Activated CD8-positive, alpha-beta T cell treated with anti-CD3 and anti-CD28 coated beads for 36 hours (primary cell): ENCODE data around the gene DENND11. TPM values are rescaled to one million over a fixed set of nuclear protein-coding genes. Genes with fewer than 3 reads are reported as not detected.

ENCODE experiments used
- ATAC-seq: fragments of 200-7000 bp; cut with Tn5 transposase; one replicate; pipeline ENCODE4 v1.10.0; 2021; ENCODE audit warnings: mild to moderate bottlenecking, moderate library complexity
- CTCF ChIA-PET: fragments of 350-600 bp; sonication (Branson Sonifier 250); formaldehyde crosslinking; loops from one replicate; lab custom pipeline; 2021; ENCODE audit warnings: antibody characterized with exemption; lab: Charles Lee
- POLR2A ChIA-PET: fragments of 350-600 bp; sonication (Branson Sonifier 250); formaldehyde crosslinking; loops from one replicate; lab custom pipeline; 2021; ENCODE audit warnings: antibody characterized with exemption; lab: Charles Lee
- DNase-seq: peaks from one replicate; pipeline ENCODE4 v3.0.0-alpha.2; 2020
- H3K27ac Mint-ChIP-seq: one replicate; pipeline ENCODE4 v1.8.0; 2021; ENCODE audit warnings: mild to moderate bottlenecking, mixed read lengths
- H3K27me3 Mint-ChIP-seq: one replicate; pipeline ENCODE4 v1.8.0; 2021; ENCODE audit warnings: mixed read lengths
- H3K36me3 Mint-ChIP-seq: one replicate; pipeline ENCODE4 v1.8.0; 2021; ENCODE audit warnings: low read depth, mixed read lengths
- H3K4me1 Mint-ChIP-seq: one replicate; pipeline ENCODE4 v1.8.0; 2021; ENCODE audit warnings: low read depth, mixed read lengths
- H3K4me3 Mint-ChIP-seq: one replicate; pipeline ENCODE4 v1.8.0; 2021; ENCODE audit warnings: mild to moderate bottlenecking, moderate library complexity, mixed read lengths
- H3K9me3 Mint-ChIP-seq: one replicate; pipeline ENCODE4 v1.8.0; 2021; ENCODE audit warnings: mixed read lengths
- intact Hi-C: fragments of 100-400 bp; cut with micrococcal nuclease; formaldehyde crosslinking; loops from one replicate; pipeline ENCODE4 v1.10.0; 2022
- total RNA-seq, 2 experiments: library from RNA; stranded (reverse); gene quantifications; one replicate each; pipeline ENCODE4 v1.2.3, GENCODE V29; 2021
- TF ChIP-seq, protein P1 (sequence below): fragments of 200-600 bp; IDR thresholded peaks from one replicate; pipeline ENCODE4 v1.8.0; 2022; ENCODE audit warnings: antibody characterized with exemption, mild to moderate bottlenecking

DENND11 gene
- total RNA-seq, 2 experiments from 2014 or later: 28.6 to 32.2 TPM

DNA sequence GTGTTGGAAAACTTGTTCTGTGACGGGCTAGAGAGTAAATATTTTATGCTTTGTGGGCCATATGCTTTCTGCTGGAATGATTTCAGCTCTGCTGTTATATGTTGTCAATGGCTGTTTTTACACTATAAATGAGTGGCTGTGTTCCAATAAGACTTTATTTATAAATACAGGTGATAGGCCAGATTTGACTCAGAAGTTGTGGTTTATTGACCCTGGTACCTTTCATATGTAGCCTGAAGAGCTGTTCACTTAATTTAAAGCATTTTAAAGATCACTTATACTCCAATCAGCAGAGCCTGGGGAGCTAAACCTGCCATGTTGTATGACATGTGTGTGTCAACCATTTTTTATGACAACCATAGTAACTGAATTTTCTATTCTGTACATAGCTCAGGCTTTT lies 27.1 kb upstream of the DENND11 start:
- Mint-ChIP-seq H3K36me3 (no peaks in the 10 kb centered on the region), H3K4me1 (peaks cover 2% of the 10 kb centered on the region), H3K27me3 (no peaks in the 10 kb centered on the region), H3K9me3 (no peaks in the 10 kb centered on the region), H3K4me3 (no peak overlapping the region), H3K27ac (no peak overlapping the region)
- CTCF ChIA-PET: interaction anchor here (1.0 to 3.8 kb wide), 2 partner anchors 9 to 13 kb away, joined by 3 to 17 read pairs; partner anchors contain the start of gene SSBP1
- intact Hi-C loops: no loop called here
- TF ChIP-seq, protein P1, sequence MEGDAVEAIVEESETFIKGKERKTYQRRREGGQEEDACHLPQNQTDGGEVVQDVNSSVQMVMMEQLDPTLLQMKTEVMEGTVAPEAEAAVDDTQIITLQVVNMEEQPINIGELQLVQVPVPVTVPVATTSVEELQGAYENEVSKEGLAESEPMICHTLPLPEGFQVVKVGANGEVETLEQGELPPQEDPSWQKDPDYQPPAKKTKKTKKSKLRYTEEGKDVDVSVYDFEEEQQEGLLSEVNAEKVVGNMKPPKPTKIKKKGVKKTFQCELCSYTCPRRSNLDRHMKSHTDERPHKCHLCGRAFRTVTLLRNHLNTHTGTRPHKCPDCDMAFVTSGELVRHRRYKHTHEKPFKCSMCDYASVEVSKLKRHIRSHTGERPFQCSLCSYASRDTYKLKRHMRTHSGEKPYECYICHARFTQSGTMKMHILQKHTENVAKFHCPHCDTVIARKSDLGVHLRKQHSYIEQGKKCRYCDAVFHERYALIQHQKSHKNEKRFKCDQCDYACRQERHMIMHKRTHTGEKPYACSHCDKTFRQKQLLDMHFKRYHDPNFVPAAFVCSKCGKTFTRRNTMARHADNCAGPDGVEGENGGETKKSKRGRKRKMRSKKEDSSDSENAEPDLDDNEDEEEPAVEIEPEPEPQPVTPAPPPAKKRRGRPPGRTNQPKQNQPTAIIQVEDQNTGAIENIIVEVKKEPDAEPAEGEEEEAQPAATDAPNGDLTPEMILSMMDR: no peak
- ATAC-seq (no peak), DNase-seq (no peak)
- POLR2A ChIA-PET: no interaction called here

DNA sequence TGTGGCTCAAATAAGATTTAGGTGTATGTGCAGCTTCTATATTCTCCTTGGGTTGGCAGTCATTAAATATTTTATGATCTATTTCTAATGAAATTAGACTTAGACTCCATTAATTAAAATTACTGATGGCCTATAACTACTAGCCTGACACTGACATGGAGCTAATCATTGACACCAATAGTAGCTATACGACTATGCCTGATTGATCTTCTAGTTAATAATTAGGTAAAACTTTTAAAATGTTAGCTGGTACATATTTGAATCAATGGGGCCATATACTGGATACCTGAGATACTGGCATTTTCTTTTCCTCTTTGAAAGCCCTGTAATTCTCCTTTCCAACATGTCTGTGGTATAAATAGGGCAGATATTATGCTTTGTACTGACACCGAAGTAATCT lies 20.6 kb upstream of the DENND11 start:
- no peak overlapping the region for H3K4me3 Mint-ChIP-seq
- H3K9me3 Mint-ChIP-seq: no peaks in the 10 kb centered on the region
- ChIA-PET POLR2A (interaction anchor here (1.8 kb wide), 1 partner anchor 15 kb away, joined by 8 read pairs; the partner anchor contains the start of gene SSBP1), CTCF (interaction anchor here (1.9 to 5.5 kb wide), 2 partner anchors 11 to 15 kb away, joined by 7 to 35 read pairs; partner anchors contain the start of gene SSBP1)
- intact Hi-C loops: no loop called here
- H3K36me3 Mint-ChIP-seq: no peaks in the 10 kb centered on the region
- TF ChIP-seq, protein P1: no peak
- no peak for DNase-seq
- no peak for ATAC-seq
- H3K27me3 Mint-ChIP-seq: no peaks in the 10 kb centered on the region
- H3K27ac Mint-ChIP-seq: no peak overlapping the region
- H3K4me1 Mint-ChIP-seq: no peaks in the 10 kb centered on the region

DNA sequence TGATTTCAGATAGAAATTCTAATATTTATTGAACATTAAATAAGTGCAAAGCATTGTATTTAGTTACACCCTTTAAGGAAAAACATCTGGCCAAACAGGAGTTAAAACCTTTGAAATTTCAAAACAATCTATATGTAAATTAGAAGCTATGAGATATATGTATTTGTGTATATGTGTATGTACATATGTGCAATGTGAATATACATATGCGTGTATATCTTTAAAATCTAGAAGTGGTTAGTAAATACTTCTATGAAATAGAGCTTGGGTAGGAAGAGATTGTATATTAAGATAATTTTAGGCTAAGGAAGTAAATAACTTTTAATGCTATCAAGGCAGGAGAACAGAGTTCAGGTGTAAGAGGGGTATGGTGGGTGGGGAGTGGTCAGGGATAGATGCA lies 15.5 kb upstream of the DENND11 start:
- Mint-ChIP-seq H3K36me3 (no peaks in the 10 kb centered on the region), H3K9me3 (no peaks in the 10 kb centered on the region), H3K4me1 (no peaks in the 10 kb centered on the region), H3K27me3 (no peaks in the 10 kb centered on the region), H3K4me3 (no peak overlapping the region), H3K27ac (no peak overlapping the region)
- ChIA-PET CTCF (interaction anchor here (1.1 to 1.5 kb wide), 3 partner anchors 21 to 184 kb away, joined by 3 to 6 read pairs (median 5); partner anchors contain the start of gene SSBP1), POLR2A (no interaction called here)
- TF ChIP-seq, protein P1: no peak
- no peak for DNase-seq
- intact Hi-C loops: no loop called here
- no peak for ATAC-seq

DNA sequence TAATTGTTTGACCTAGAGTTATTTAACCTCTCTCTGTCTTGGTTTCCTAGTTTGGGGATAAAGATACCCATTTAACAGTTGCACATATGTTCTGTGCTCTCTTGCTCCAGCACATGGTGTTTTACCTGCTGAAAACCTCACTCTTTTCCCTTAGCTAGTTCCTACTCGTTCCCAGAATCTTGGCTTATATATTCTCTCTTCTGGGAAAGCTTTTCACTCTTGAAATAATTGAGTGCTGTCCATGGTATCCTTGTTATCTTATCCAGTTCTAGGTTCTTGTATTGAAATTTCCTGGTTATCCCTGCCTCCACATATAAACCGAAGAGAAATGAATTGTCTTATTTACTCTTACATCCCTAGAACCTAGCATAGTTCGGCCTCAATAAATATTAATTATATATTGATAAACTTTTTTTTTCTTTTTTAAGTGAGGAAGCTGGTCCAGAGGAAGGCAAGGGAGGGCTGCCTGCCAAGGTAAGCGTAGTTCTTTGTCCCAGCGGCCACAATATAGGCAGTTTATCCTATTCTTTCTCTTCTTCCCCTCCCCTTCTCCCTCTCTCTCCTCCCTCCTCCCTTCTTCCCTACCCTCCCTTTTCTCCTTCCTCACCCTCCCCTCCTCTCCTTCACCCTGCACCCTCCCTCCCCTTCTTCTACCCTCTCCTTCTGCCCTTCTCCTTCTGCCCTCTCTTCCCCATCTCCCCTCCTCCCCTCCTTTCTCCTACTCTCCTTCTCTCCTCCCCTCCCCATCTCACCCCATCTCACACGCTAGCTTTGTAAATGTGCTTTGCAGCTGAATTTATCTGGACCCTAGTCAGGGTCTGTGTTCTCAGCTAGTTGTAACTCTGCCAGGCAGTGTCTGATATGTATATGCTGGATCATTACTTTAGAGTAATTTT lies 14.1 kb upstream of the DENND11 start:
- ATAC-seq: no peak
- no peaks in the 10 kb centered on the region for H3K36me3 Mint-ChIP-seq
- TF ChIP-seq, protein P1: no peak
- no peaks in the 10 kb centered on the region for H3K9me3 Mint-ChIP-seq
- H3K27me3 Mint-ChIP-seq: no peaks in the 10 kb centered on the region
- no peak for DNase-seq
- intact Hi-C loops: no loop called here
- ChIA-PET POLR2A (interaction anchor here (1.0 to 1.6 kb wide), 2 partner anchors 10 to 22 kb away, joined by 3 to 4 read pairs; partner anchors contain the start of gene SSBP1), CTCF (interaction anchor here (1.0 to 2.5 kb wide), 7 partner anchors 10 to 183 kb away, joined by 3 to 10 read pairs (median 4); partner anchors contain the start of gene SSBP1)
- no peak overlapping the region for H3K27ac Mint-ChIP-seq
- peaks cover 3% of the 10 kb centered on the region for H3K4me1 Mint-ChIP-seq
- no peak overlapping the region for H3K4me3 Mint-ChIP-seq
